Neuron (in vitro differentiated cells): Measurements from ENCODE around the gene C2orf68.
"Not testable (repeated sequence)": the region's sequence is repeated elsewhere in the genome, so short reads cannot be mapped to it uniquely, and the experiment has no call there.

Experiments
- H2AFZ ChIP-seq: one replicate; pipeline ENCODE4 v1.6.1; 2013; ENCODE audit warnings: low read depth, mild to moderate bottlenecking, inconsistent platforms, low read length, moderate library complexity
- H3K27me3 ChIP-seq: one replicate; pipeline ENCODE4 v1.6.1; 2013; ENCODE audit warnings: low read length; ENCODE audit not compliant: insufficient read depth
- H3K36me3 ChIP-seq: one replicate; pipeline ENCODE4 v1.6.1; 2013; ENCODE audit warnings: low read length; ENCODE audit not compliant: insufficient read depth
- H3K4me1 ChIP-seq: one replicate; pipeline ENCODE4 v1.6.1; 2013; ENCODE audit warnings: low read length; ENCODE audit not compliant: insufficient read depth
- H3K4me3 ChIP-seq: 2 replicates; pipeline ENCODE4 v1.5.1; 2013; ENCODE audit warnings: mild to moderate bottlenecking, low read length, moderate library complexity
- H3K9me3 ChIP-seq: one replicate; pipeline ENCODE4 v1.6.1; 2013; ENCODE audit warnings: low read length

The C2orf68 gene

DNA sequence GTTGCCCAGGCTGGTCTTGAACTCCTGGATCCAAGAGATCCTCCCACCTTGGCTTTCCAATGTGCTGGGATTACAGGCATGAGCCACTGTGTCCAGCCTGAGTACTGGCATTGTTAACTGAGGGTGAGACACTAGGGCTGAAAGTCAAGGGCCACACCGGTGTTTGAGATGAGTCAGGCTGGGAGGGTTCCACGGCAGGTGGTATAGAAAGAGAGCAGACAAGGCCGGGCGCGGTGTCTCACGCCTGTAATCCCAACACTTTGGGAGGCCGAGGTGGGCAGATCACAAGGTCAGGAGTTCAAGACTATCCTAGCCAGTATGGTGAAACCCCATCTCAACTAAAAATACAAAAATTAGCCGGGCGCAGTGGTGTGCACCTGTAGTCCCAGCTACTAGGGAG lies 19.6 kb downstream of the C2orf68 start:
- H3K4me3 ChIP-seq, H3K27me3 ChIP-seq, H3K36me3 ChIP-seq, H3K9me3 ChIP-seq, H2AFZ ChIP-seq: not testable (repeated sequence)
- peaks cover 16% of the 10 kb centered on the region for H3K4me1 ChIP-seq

DNA sequence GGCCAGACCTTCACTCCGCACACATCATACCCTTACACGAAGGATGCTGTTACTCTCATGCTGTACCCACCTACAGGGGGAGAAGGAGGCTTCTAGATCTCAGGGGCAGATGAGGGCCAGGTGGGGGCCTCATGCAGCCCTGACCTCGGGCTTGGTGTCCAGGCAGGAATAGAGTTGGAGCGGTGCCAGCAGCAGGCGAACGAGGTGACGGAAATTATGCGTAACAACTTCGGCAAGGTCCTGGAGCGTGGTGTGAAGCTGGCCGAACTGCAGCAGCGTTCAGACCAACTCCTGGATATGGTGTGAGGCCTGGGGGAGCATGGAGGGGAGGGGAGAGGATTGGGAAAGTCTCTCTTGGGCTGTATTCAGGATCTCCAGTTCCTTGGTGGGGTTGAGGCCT lies 20.3 kb downstream of the C2orf68 start:
- H2AFZ ChIP-seq, result no peak overlapping the region
- peaks cover 12% of the 10 kb centered on the region for H3K4me1 ChIP-seq
- H3K36me3 ChIP-seq, result no peaks in the 10 kb centered on the region
- no peaks in the 10 kb centered on the region for H3K27me3 ChIP-seq
- H3K4me3 ChIP-seq, result no peak overlapping the region
- no peaks in the 10 kb centered on the region for H3K9me3 ChIP-seq

DNA sequence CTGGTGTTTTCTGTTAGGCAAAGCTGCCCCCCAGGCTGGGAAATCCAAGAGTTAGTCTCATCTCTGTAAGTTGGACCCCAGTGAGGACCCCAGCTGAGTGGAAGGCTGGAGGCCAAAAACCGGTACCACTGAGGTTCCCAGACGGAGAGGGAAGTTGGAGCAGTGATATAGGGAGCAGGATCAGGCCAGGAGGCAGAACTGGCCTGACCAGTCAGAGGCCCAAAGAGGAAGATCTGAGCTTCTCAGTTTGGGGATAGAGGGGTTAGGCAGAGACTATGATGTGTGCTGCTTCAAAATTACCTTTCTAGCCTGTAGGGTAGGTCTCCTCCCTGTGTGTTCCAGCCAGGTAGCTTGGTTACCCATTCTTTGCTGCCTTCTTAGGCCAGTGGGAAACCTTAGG lies 20.9 kb downstream of the C2orf68 start:
- no peak overlapping the region for H2AFZ ChIP-seq
- peaks cover 7% of the 10 kb centered on the region for H3K4me1 ChIP-seq
- no peaks in the 10 kb centered on the region for H3K36me3 ChIP-seq
- no peaks in the 10 kb centered on the region for H3K9me3 ChIP-seq
- no peak overlapping the region for H3K4me3 ChIP-seq
- no peaks in the 10 kb centered on the region for H3K27me3 ChIP-seq

DNA sequence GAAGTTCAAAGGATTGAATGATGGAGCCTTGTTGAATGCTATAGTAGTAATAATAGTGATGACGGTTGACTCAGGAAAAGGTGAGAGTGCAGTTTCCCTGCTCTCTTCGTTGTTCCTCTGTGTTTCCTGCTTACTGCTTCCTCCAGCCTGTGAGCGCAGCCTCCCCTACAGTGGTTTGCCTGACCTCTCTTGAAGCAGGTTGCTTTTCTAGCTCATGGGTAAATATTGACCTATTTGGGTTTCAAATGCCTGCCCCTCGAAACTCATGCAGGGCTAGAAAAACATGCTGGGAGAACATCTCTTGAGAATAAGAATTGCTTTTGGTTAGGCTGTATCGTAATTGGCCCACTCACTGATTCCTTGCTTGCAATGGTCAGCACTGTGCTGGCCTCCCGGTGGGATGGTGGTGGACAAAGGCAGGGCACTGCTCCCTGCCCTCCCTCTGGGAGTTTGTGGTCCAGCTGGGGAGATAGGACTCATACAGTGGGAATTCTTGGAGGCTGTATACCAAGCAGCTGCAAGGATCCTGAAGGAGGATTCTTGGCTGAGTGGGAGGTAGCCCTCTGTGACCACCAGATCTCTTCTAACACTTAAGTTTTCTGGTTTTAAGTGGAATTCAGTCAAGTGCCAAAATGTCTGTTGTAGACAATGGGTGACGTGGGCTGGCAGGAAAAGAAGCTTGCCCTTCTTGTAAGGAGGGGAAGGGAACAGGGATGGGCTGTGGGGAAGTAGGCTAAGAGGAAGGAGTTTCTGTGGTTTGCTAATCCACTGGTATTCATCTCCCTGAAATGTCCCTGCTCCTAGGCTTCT lies 21.7 kb downstream of the C2orf68 start:
- Histone ChIP-seq H3K9me3 (no peaks in the 10 kb centered on the region), H3K27me3 (no peaks in the 10 kb centered on the region), H3K36me3 (no peaks in the 10 kb centered on the region), H3K4me1 (peaks cover 12% of the 10 kb centered on the region), H2AFZ (no peak overlapping the region), H3K4me3 (no peak overlapping the region)

DNA sequence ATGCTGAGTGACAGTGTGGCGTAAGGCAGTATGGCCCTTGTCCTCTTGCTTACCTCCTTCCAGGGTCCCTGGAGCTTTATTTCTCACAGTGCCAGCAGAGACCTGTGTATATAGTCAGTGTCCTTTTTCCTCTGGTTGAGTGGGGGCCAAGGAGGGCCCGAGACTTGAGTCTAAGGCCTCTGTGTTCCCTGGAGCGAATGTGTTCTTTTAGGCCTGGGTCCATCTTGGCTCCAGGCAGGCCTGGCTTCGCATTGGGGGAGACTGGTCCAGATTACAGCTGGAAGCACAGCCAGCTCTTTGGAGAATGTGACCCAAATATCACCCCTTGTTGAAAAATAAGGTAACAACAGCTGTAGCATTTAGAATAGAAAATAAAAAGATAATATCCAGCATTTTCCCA lies 22.7 kb downstream of the C2orf68 start:
- peaks cover 5% of the 10 kb centered on the region for H3K4me1 ChIP-seq
- no peak overlapping the region for H3K4me3 ChIP-seq
- H3K9me3 ChIP-seq, result no peaks in the 10 kb centered on the region
- H3K27me3 ChIP-seq, result no peaks in the 10 kb centered on the region
- no peak overlapping the region for H2AFZ ChIP-seq
- H3K36me3 ChIP-seq, result no peaks in the 10 kb centered on the region

DNA sequence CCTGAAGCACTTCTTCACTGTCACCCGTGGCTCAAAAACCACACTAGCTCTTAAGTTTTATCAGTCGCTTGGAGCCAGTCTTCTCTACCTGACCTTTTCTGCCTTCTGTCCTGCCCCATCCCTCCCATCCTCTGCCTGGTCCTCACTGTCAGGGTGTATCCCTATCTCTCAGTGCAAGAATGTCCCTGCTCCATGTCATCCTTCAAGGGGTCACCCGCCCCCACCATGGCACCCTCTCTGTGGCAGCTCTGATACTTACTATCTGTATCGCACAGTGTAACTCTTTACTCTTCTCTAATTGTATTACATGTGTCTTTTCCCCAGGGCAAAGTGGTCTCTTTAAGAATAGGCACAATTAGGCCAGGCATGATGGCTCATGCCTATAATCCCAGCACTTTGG lies 23.2 kb downstream of the C2orf68 start:
- peaks cover 5% of the 10 kb centered on the region for H3K4me1 ChIP-seq
- H3K9me3 ChIP-seq, result no peaks in the 10 kb centered on the region
- no peak overlapping the region for H2AFZ ChIP-seq

DNA sequence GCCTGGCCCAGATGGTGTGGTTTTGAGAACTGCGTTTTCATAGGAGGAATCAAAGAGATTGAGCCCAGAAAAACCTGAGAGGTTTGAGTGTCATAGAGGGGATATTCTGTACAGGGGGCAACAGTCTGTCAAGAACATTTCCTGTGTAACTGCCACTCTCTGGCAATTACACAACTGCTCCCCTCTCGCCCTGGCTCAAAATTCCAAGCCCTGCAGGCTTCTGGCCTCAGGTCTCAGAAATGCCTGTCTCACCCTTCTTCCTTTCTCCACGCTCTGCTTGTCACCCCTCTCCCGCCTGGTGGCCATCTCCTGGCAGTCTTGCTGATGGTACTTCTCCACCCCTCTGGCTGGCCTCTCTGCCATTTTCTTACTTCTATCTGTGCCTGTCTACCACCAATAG lies 23.6 kb downstream of the C2orf68 start:
- no peaks in the 10 kb centered on the region for H3K36me3 ChIP-seq
- H3K4me1 ChIP-seq, result peaks cover 5% of the 10 kb centered on the region
- no peak overlapping the region for H3K4me3 ChIP-seq
- H3K27me3 ChIP-seq, result no peaks in the 10 kb centered on the region
- H3K9me3 ChIP-seq, result no peaks in the 10 kb centered on the region
- H2AFZ ChIP-seq, result no peak overlapping the region

More for the DNA sequence above, 23.2 kb downstream of the C2orf68 start:
- Histone ChIP-seq H3K4me3 (no peak overlapping the region), H3K36me3 (no peaks in the 10 kb centered on the region), H3K27me3 (no peaks in the 10 kb centered on the region)

DNA sequence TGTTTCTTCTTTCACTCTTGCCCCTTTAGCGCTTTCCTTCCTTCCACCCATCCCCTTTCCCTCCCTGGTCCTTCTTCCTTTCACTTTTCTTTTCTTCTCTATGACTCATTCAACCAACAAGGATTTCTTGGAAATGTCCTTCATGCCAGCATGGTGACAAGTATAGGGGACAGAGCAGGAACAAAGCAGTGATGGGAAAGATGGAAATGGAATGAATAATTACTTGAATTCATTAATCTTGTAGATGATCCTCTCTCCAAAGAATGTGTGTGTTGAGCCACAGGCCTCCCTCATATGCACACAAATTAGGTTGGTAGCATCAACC lies 26.1 kb downstream of the C2orf68 start:
- no peak overlapping the region for H2AFZ ChIP-seq
- H3K9me3 ChIP-seq, result no peaks in the 10 kb centered on the region
- H3K4me3 ChIP-seq, result no peak overlapping the region
- no peaks in the 10 kb centered on the region for H3K27me3 ChIP-seq
- peaks cover 5% of the 10 kb centered on the region for H3K4me1 ChIP-seq
- H3K36me3 ChIP-seq, result no peaks in the 10 kb centered on the region

DNA sequence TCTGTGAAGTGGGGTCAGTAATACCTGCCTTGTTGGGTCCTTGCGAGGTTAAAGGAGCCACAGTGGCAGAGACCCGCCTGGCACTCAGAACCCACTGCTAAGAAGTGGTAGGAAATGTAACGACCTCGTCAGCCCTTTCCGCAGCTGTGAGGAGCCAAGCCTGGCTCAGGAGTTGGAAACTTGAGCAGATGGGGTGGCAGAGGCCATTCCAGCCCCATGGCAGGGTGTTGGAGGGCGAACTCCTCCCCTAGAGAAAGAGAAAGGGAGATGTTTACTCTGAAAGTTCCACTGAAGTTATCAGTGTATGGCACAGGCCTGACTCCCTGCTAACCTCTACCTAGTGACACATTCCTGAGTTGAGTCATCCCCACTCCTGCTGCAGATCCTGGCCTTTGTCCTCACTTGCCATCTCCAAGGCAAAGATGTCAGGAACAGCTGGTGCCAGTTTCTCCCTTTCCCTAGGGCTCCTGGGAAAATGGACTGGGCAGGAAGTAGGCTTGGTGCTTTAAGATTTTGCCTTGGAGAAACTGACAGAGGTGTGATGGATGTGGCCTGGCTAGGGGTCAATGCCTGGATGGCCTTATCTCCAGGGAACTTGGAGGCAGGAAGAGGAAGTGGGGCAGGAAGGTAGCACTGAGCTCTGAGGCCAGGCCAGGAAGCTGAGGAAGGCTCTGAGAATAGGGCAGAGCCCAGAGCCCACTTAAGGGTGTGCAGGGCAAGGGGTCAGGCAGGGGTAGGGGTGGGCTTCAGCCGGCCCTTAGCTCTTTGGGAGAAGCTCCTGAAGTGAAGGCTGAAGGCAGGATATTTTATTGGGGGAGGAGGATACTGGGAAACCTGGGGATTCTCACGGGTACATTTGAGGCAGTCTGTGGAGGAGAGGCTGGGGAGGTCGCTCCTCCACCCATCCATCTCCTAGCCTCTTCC lies 26.7 kb downstream of the C2orf68 start:
- H3K4me1 ChIP-seq, result peaks cover 8% of the 10 kb centered on the region
- no peaks in the 10 kb centered on the region for H3K36me3 ChIP-seq
- H3K27me3 ChIP-seq, result no peaks in the 10 kb centered on the region
- H2AFZ ChIP-seq, result no peak overlapping the region
- no peaks in the 10 kb centered on the region for H3K9me3 ChIP-seq
- no peak overlapping the region for H3K4me3 ChIP-seq

DNA sequence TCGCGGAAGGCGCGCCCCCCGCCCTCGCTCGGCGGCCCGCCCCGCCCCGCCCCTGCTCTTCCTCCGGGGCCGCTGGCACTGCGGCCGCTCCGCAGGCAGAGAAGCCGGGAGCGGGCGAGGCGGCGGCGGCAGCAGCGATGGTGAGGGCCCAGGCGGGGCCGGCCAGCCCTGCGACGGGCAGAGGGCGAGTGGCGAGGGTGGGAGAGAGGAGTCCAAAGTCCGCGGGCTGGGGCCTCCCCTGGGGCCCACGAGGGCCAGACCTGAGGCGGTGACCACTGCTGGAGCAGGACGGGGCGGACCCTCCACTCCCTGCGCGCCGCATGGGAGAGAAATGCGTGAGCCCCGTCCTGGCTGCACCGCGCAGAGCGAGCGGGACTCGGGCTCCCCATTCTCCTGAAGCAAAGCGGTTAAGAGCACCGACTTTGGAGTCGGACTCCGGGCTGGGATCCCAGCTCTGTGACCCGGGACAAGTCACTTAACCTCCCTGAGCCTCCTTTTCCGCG lies 27.5 kb downstream of the C2orf68 start, which contains the start of gene VAMP5:
Gene VAMP5, plus strand, starts transcription at position 78 of the 503 bp plus-strand sequence. Its CDS starts 60 bp downstream, at position 138.
- Histone ChIP-seq H3K4me3 (no peak within 1 kb of the TSS), H3K36me3 (no peaks in the 10 kb centered on the region), H2AFZ (no peak within 1 kb of the TSS), H3K9me3 (no peaks in the 10 kb centered on the region), H3K4me1 (peaks cover 15% of the 10 kb centered on the region), H3K27me3 (no peaks in the 10 kb centered on the region)

DNA sequence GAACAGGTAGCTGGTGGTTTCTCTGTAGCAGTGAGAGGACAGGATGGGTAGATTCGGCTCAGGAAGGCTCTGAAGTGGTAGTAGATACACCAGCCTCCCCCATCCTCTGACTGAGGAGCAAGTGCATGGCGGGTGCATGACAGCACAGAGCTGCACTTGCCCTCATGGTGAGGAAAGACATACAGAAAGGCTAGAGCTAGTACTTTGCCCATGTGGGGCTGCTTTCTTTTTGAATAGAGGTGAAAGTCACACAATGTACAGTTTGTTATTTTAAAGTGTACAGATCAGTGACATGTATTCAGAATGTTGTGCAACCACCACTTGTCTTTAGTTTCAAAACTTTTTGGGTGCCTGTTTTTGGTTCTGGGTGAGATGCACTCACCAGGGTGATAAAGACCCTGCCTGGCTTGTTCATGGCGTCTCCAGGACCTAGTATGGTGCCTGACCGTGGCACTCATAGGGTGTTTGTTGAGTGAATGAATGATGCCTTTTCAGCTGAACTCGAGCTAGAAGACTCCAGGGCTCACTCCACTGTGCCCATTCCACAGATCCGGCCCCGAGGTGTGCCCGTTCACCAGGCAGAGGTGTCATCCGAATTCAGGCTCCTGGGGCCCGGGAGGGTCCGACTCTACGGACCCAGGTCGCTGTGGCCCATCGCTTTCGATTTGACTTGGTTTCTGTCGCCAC lies 28.1 kb downstream of the C2orf68 start:
- Histone ChIP-seq H2AFZ (no peak overlapping the region), H3K9me3 (no peaks in the 10 kb centered on the region), H3K27me3 (no peaks in the 10 kb centered on the region), H3K4me3 (no peak overlapping the region), H3K36me3 (no peaks in the 10 kb centered on the region), H3K4me1 (peaks cover 21% of the 10 kb centered on the region)

DNA sequence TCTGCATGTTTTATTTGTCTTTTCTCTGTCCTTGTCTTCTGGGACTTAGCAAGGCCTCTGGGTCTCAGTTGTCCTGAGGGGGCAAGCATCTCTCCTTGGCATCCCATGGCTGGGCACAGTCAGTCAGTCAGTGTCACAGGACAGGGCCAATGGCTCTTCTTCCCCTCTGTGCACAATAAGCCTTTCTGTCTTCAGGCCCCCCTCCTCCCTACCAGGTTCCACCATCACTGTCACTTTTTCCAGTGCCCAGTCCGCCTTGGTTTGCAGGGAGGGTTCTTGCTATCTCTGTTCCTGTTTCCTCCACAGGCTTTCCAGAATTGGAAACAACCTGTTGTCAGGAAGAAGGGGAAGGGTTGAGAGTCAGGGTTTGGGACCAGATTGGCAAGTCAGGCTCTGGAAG lies 29.4 kb downstream of the C2orf68 start:
- H3K4me1 ChIP-seq, result peaks cover 31% of the 10 kb centered on the region
- H3K36me3 ChIP-seq, result no peaks in the 10 kb centered on the region
- H3K4me3 ChIP-seq, result no peak overlapping the region
- no peaks in the 10 kb centered on the region for H3K9me3 ChIP-seq
- no peaks in the 10 kb centered on the region for H3K27me3 ChIP-seq
- no peak overlapping the region for H2AFZ ChIP-seq

DNA sequence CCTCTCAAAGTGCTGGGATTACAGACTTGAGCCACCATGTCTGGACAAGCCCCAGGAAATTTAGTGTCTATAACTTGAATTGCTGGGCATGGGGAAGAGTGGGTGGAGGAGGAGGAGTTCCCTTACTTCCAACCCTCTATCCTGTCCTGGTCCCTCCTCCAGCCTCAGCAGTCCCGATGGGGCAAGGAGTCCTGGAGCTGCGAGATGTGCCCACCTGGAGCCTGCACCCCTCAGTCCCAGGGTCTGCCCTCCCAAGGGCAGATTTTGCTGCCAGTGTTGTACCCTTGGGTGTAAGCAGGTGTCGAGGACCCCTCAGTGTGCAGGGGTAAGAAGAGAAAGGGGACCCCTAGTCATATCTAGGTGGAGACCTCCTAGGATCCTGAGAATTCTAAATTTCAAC lies 31.7 kb downstream of the C2orf68 start:
- Histone ChIP-seq H3K4me1 (peaks cover 27% of the 10 kb centered on the region), H3K4me3 (no peak overlapping the region), H2AFZ (no peak overlapping the region), H3K27me3 (no peaks in the 10 kb centered on the region), H3K9me3 (no peaks in the 10 kb centered on the region), H3K36me3 (no peaks in the 10 kb centered on the region)
